HTR-8/SVneo (cell line): Measurements from ENCODE around the gene SLC27A5.
"Not testable (repeated sequence)": the region's sequence is repeated elsewhere in the genome, so short reads cannot be mapped to it uniquely, and the experiment has no call there.

Experiments
- DNase-seq: peaks from one replicate; pipeline ENCODE4 v3.0.0; 2011; ENCODE audit warnings: low spot score, mixed read lengths; ENCODE audit not compliant: insufficient read length
- FAIRE-seq: peaks from 2 replicates; lab custom pipeline; 2011; peaks lifted over from hg19 to GRCh38; lab: Jason Lieb, UNC

The SLC27A5 gene

GRCh38 chr19:58551577-58552471 lies 40.0 kb upstream of the SLC27A5 start:
- DNase-seq (no peak), FAIRE-seq (no peak)

- no peak for DNase-seq
- no peak for FAIRE-seq
Measured at GRCh38 chr19:58551123-58551497, 39.3 kb upstream of the SLC27A5 start.

GRCh38 chr19:58550362-58551122 lies 38.8 kb upstream of the SLC27A5 start:
- FAIRE-seq (no peak), DNase-seq (no peak)

DNA sequence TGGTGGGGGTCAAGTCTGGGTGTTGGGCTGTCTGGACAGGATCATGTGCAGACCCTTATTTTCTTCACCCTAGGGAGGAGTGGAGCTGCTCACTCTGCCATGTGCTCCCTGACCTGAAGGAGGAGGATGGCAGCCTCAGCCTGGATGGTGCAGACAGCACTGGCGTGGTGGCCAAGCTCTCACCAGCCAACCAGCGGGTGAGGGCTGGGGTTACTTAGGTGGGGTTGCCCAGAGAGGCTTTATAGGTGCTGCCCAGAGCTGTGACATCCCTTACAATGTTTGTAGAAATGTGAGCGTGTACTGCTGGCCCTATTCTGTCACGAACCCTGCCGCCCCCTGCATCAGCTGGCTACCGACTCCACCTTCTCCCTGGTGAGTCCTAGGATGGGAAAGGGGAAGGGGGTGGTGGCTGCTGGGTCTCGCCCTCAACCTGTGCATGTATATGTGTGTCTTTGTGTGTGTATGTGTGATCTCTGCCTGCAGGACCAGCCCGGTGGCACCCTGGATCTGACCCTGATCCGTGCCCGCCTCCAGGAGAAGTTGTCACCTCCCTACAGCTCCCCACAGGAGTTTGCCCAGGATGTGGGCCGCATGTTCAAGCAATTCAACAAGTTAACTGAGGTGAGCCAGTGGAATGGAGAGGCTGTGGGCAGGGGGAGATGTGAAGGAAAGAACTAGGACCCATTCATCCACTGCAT lies 38.0 kb upstream of the SLC27A5 start:
- FAIRE-seq, result no peak
- DNase-seq, result no peak

DNA sequence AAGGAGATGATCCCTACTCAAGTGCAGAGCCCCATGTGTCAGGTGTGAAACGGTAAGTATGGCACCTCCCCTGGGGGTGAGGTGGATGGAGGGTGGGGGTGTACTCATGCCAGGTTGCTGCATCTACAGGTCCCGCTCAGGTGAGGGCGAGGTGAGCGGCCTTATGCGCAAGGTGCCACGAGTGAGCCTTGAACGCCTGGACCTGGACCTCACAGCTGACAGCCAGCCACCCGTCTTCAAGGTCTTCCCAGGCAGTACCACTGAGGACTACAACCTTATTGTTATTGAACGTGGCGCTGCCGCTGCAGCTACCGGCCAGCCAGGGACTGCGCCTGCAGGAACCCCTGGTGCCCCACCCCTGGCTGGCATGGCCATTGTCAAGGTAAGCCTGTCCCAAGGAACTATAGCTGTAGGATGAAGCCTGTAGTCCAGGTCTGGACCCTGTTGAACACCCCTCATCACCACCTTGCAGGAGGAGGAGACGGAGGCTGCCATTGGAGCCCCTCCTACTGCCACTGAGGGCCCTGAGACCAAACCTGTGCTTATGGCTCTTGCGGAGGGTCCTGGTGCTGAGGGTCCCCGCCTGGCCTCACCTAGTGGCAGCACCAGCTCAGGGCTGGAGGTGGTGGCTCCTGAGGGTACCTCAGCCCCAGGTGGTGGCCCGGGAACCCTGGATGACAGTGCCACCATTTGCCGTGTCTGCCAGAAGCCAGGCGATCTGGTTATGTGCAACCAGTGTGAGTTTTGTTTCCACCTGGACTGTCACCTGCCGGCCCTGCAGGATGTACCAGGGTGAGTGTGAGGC lies 37.3 kb upstream of the SLC27A5 start:
- FAIRE-seq (no peak), DNase-seq (no peak)

- FAIRE-seq, result no peak
- no peak for DNase-seq
Measured at GRCh38 chr19:58547323-58548312, 35.8 kb upstream of the SLC27A5 start.

GRCh38 chr19:58546019-58546530 lies 34.3 kb upstream of the SLC27A5 start:
- FAIRE-seq, result no peak
- no peak for DNase-seq

DNA sequence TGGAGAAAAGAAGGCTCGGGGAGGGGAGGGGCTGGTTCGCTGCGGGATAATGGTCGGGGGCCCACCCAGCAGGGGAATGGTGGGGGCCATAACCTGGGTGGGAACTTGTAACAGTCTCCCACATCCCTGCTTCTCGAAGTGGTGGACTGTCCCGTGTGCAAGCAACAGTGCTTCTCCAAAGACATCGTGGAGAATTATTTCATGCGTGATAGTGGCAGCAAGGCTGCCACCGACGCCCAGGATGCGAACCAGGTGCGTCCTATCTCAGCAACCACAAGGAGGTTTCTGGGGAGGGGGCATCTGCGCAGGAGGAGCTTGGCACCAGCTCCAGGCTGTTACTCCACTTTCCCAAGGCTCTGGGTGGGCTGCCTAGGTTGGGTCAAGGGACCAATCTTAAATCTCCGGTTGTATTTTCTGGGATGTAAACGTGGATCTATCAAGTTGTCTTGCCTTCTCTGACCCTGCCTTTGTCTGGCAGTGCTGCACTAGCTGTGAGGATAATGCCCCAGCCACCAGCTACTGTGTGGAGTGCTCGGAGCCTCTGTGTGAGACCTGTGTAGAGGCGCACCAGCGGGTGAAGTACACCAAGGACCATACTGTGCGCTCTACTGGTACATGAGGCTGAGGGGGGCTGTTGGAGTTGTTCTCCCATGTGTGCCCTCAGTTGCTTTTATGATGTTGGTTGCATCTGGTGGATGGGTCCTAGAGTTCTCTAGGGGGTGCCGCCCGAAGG lies 33.7 kb upstream of the SLC27A5 start:
- no peak for DNase-seq
- no peak for FAIRE-seq

DNA sequence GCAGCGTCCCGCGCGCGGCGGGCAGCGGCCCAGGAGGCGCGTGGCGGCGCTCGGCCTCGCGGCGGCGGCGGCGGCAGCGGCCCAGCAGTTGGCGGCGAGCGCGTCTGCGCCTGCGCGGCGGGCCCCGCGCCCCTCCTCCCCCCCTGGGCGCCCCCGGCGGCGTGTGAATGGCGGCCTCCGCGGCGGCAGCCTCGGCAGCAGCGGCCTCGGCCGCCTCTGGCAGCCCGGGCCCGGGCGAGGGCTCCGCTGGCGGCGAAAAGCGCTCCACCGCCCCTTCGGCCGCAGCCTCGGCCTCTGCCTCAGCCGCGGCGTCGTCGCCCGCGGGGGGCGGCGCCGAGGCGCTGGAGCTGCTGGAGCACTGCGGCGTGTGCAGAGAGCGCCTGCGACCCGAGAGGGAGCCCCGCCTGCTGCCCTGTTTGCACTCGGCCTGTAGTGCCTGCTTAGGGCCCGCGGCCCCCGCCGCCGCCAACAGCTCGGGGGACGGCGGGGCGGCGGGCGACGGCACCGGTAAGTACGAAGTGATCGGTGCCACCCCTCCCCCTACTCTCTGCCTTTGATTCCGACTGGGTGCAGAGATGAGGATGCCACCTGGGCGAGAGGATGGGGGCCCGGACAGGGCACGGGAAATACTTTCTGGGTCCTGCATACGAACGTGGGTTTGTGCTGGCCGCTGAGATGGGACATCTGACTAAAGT lies 32.9 kb upstream of the SLC27A5 start:
- DNase-seq, result peak; percentile 69
- FAIRE-seq, result no peak

DNA sequence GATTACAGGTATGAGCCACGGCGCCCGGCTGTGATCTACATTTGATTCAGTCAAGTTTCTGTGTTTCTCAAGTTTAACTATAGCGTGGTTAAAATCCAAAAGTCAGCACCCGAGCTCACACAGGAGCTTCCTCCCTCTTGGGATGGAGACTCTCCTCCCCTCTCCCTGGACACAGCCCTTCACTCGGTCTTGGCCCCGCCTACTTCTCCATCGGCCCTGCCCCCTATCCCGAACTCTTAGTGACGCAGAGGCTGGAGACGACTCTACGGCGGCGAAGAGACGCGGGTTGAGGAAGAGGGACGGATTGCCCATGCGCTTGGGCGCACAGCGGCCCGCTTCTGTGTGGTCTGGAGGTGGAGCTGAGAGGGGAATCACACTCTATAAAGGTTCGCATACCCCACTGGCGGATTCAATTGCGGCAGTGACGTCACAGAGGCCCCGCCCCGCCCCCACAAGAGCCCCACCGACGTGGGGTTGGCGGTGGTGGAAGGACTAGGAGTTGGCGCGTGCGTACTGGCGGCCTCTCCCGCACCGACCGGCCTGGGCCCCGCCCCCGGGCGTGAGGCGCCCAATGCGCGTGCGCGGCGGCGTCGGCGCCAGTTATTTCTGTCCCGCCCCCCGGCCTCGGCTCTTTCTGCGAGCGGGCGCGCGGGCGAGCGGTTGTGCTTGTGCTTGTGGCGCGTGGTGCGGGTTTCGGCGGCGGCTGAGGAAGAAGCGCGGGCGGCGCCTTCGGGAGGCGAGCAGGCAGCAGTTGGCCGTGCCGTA lies 32.2 kb upstream of the SLC27A5 start, which contains the start of gene TRIM28:
TRIM28 (plus strand) TSS at position 239 of the 765 bp plus-strand sequence. CDS start 694 bp downstream, outside the sequence.
- FAIRE-seq, result peak; percentile 94

GRCh38 chr19:58542641-58543372 lies 31.0 kb upstream of the SLC27A5 start:
- FAIRE-seq, DNase-seq: not testable (repeated sequence)

More for the DNA sequence above, 32.2 kb upstream of the SLC27A5 start, which contains the start of gene TRIM28:
- peak; percentile 98 for DNase-seq

DNA sequence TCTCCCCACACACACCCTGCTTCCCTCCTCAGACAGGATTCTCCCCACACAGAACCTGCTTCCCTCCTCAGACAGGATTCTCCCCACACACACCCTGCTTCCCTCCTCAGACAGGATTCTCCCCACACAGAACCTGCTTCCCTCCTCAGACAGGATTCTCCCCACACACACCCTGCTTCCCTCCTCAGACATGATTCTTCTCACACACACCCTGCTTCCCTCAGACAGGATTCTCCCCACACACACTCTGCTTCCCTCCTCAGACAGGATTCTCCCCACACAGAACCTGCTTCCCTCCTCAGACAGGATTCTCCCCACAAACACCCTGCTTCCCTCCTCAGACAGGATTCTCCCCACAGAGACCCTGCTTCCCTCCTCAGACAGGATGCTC lies 27.4 kb upstream of the SLC27A5 start:
- not testable (repeated sequence) for FAIRE-seq, DNase-seq

- FAIRE-seq, result no peak
- no peak for DNase-seq
Measured at GRCh38 chr19:58538257-58539168, 26.7 kb upstream of the SLC27A5 start.

DNA sequence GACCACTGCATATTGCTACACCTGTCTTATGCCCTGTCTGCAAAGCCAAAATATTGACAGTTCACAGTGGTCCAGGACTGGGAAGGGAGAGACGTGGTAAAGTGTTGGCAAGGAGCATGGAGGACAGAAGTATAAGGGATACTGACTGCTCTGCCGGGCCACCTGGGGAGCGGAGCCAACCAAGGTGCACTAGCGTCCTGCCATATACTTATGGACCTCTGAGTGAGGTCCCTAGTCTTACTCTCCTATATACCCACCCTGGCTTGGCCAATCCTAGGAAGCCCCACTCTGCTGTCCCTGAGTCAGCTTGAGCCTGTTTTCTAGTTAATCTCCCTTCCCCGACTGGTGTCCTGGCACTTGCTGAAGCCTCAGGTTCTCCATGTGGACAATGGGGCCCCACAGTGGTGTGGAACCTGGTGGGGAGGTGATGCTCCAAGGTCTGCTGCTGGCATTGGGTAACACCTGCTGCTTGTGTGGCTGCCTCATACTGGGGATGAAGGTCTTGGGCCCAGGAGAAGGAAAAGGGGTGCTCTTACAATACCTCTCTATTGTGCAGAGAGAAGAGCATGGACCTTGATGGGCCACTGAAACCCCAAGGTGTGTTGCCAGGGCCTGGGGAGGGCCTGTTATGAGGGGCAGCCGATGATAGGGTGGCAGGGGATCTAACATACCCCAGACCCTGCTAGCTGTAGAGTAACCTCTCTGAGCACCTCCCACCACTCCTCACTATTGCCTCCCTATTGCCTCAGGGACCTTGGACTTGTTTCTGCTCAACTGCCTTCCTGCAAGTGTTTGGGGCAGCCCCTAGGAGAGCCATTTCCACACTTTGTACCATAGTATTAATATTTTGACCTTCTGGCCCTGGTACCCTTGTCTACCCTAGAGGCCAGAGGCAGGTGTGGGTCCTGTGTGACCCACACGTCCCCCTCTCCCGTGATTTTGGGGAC lies 25.3 kb upstream of the SLC27A5 start:
- FAIRE-seq (no peak), DNase-seq (no peak)
